HUDEP-2 (cell line): ENCODE data around the gene HOXC12.

ENCODE experiments used
- DNase-seq, 76 experiments: peaks; one replicate each; lab custom pipeline; 2025; ENCODE audit not compliant: unreplicated experiment in 76 of 76; lab: John Stamatoyannopoulos, UW

HOXC12 gene

GRCh38 chr12:53995002-53995377 lies 40.3 kb downstream of the HOXC12 start:
- no peak for DNase-seq

GRCh38 chr12:53995378-53996239 lies 40.9 kb downstream of the HOXC12 start:
- no peak for DNase-seq

GRCh38 chr12:53996240-53997203 lies 41.8 kb downstream of the HOXC12 start:
- no peak for DNase-seq

- no peak for DNase-seq
Measured at GRCh38 chr12:53997204-53998109, 42.8 kb downstream of the HOXC12 start.

- no peak for DNase-seq
Measured at GRCh38 chr12:53998110-53998899, 43.6 kb downstream of the HOXC12 start.

- DNase-seq: no peak
Measured at GRCh38 chr12:53998900-53999236, 44.2 kb downstream of the HOXC12 start.

GRCh38 chr12:53999559-54000115 lies 44.9 kb downstream of the HOXC12 start:
- peak in 16 of 76 experiments; percentile 6 to 34 (median 16) for DNase-seq

GRCh38 chr12:54000116-54001114 lies 45.7 kb downstream of the HOXC12 start, which contains the start of gene HOXC9:
Gene HOXC9 (plus strand): TSS chr12:54000161. CDS start chr12:54000189, 28 bp downstream.
- DNase-seq: no peak

- no peak for DNase-seq
Measured at GRCh38 chr12:54001283-54002187, 46.8 kb downstream of the HOXC12 start.

GRCh38 chr12:54002278-54002914 lies 47.7 kb downstream of the HOXC12 start:
- no peak for DNase-seq

- DNase-seq: no peak
Measured at GRCh38 chr12:54002915-54003389, 48.2 kb downstream of the HOXC12 start.

GRCh38 chr12:54003625-54004024 lies 48.9 kb downstream of the HOXC12 start:
- no peak for DNase-seq

GRCh38 chr12:54004063-54004840 lies 49.5 kb downstream of the HOXC12 start:
- DNase-seq: no peak

- DNase-seq: no peak
Measured at GRCh38 chr12:54004841-54005530, 50.3 kb downstream of the HOXC12 start.

GRCh38 chr12:54005531-54005852 lies 50.8 kb downstream of the HOXC12 start:
- DNase-seq: no peak
